DMS153 (cell line): ENCODE results near the gene SURF1.
"Not testable (repeated sequence)": the region's sequence is repeated elsewhere in the genome, so short reads cannot be mapped to it uniquely, and the experiment has no call there.

Experiments used
- DNase-seq: peaks from one replicate; lab custom pipeline; 2025; lab: John Stamatoyannopoulos, UW

Gene SURF1

GRCh38 chr9:133383438-133383837, 27.2 kb upstream of the SURF1 start:
- DNase-seq: no peak

GRCh38 chr9:133382507-133383141, 26.3 kb upstream of the SURF1 start:
- no peak for DNase-seq

GRCh38 chr9:133380734-133381133, 24.4 kb upstream of the SURF1 start:
- DNase-seq: no peak

GRCh38 chr9:133379153-133380086, 23.1 kb upstream of the SURF1 start:
- DNase-seq: no peak

- no peak for DNase-seq
These were observed 22.2 kb upstream of the SURF1 start for GRCh38 chr9:133378408-133378962.

- peak; percentile 13 for DNase-seq
These were observed 21.5 kb upstream of the SURF1 start for GRCh38 chr9:133377721-133378216.

GRCh38 chr9:133377280-133377679, 21.0 kb upstream of the SURF1 start:
- not testable (repeated sequence) for DNase-seq

- peak; percentile 92 for DNase-seq
These were observed 19.7 kb upstream of the SURF1 start, which contains the start of the genes STKLD1 and SURF4 for GRCh38 chr9:133375724-133376654. TSS of gene STKLD1 (plus strand) at chr9:133376366. CDS start at chr9:133376474, 108 bp downstream. TSS of gene SURF4 (minus strand) at chr9:133376060. CDS start at chr9:133375969, 91 bp downstream.

- DNase-seq: no peak
These were observed 18.9 kb upstream of the SURF1 start for GRCh38 chr9:133375116-133375723.

GRCh38 chr9:133374612-133375115, 18.4 kb upstream of the SURF1 start:
- no peak for DNase-seq

GRCh38 chr9:133372144-133372543, 15.9 kb upstream of the SURF1 start:
- DNase-seq: no peak

GRCh38 chr9:133371261-133371711, 15.0 kb upstream of the SURF1 start:
- DNase-seq: no peak

GRCh38 chr9:133370685-133371084, 14.4 kb upstream of the SURF1 start:
- no peak for DNase-seq

GRCh38 chr9:133369933-133370332, 13.6 kb upstream of the SURF1 start:
- no peak for DNase-seq

- DNase-seq: no peak
These were observed 13.1 kb upstream of the SURF1 start for GRCh38 chr9:133369422-133369821.

- DNase-seq: peak; percentile 95
These were observed 12.1 kb upstream of the SURF1 start for GRCh38 chr9:133368249-133368881.

GRCh38 chr9:133367778-133368177, 11.5 kb upstream of the SURF1 start:
- DNase-seq: no peak

GRCh38 chr9:133367221-133367620, 10.9 kb upstream of the SURF1 start:
- DNase-seq: no peak

- no peak for DNase-seq
These were observed 10.1 kb upstream of the SURF1 start for GRCh38 chr9:133366435-133366834.

GRCh38 chr9:133362359-133363044, 6.2 kb upstream of the SURF1 start:
- no peak for DNase-seq
